HG03039 (cell line): Measurements from ENCODE around the gene CTDSPL.
A peak's percentile ranks its signal among the peaks of the same experiment; 100 is the strongest.

ENCODE experiments used
- ATAC-seq: cut with Tn5 transposase; IDR thresholded peaks from one replicate; pipeline ENCODE4 v1.9.1; 2021; ENCODE audit warnings: mild to moderate bottlenecking, moderate library complexity; ENCODE audit not compliant: unreplicated experiment

Gene CTDSPL

GRCh38 chr3:37996785-37997301 lies 135.2 kb downstream of the CTDSPL start:
- peak; percentile 56 for ATAC-seq

GRCh38 chr3:37997342-37997741 lies 135.7 kb downstream of the CTDSPL start:
- no peak for ATAC-seq

- ATAC-seq: no peak
These were observed 136.2 kb downstream of the CTDSPL start for GRCh38 chr3:37997791-37998370.

- no peak for ATAC-seq
These were observed 138.2 kb downstream of the CTDSPL start for GRCh38 chr3:37999836-38000235.

GRCh38 chr3:38000242-38000916 lies 138.7 kb downstream of the CTDSPL start:
- ATAC-seq: no peak

GRCh38 chr3:38000965-38001455 lies 139.3 kb downstream of the CTDSPL start:
- ATAC-seq: no peak

- no peak for ATAC-seq
These were observed 139.9 kb downstream of the CTDSPL start for GRCh38 chr3:38001456-38002081.

GRCh38 chr3:38002291-38002876 lies 140.7 kb downstream of the CTDSPL start:
- ATAC-seq: no peak

GRCh38 chr3:38002940-38003339 lies 141.3 kb downstream of the CTDSPL start:
- no peak for ATAC-seq

- no peak for ATAC-seq
These were observed 141.7 kb downstream of the CTDSPL start for GRCh38 chr3:38003371-38003816.

- no peak for ATAC-seq
These were observed 142.2 kb downstream of the CTDSPL start for GRCh38 chr3:38003817-38004414.

- no peak for ATAC-seq
These were observed 142.9 kb downstream of the CTDSPL start for GRCh38 chr3:38004415-38005075.

- ATAC-seq: no peak
These were observed 143.7 kb downstream of the CTDSPL start for GRCh38 chr3:38005076-38006020.

- ATAC-seq: no peak
These were observed 144.4 kb downstream of the CTDSPL start for GRCh38 chr3:38006031-38006430.

- ATAC-seq: no peak
These were observed 144.8 kb downstream of the CTDSPL start for GRCh38 chr3:38006445-38006995.

- ATAC-seq: no peak
These were observed 146.0 kb downstream of the CTDSPL start for GRCh38 chr3:38007754-38008090.

GRCh38 chr3:38008191-38008701 lies 146.6 kb downstream of the CTDSPL start:
- ATAC-seq: no peak

- ATAC-seq: no peak
These were observed 147.4 kb downstream of the CTDSPL start for GRCh38 chr3:38008971-38009580.
